ENCODE data around the gene TSGA10IP.
A peak's percentile ranks its signal among the peaks of the same experiment; 100 is the strongest.

GRCh38 chr11:65911682-65912568 is 33.4 kb upstream of the TSGA10IP start:
- TF ChIP-seq CTCF (IDR thresholded peaks at IDR 0.05; ENCODE audit: low read depth, low read length, poor library complexity, severe bottlenecking) = peak; percentile 30
- TF ChIP-seq EZH2phosphoT487 (IDR thresholded peaks at IDR 0.05; ENCODE audit: borderline replicate concordance, low read length) = no peak
